ENCODE measurements around the gene PIGT.

DNA sequence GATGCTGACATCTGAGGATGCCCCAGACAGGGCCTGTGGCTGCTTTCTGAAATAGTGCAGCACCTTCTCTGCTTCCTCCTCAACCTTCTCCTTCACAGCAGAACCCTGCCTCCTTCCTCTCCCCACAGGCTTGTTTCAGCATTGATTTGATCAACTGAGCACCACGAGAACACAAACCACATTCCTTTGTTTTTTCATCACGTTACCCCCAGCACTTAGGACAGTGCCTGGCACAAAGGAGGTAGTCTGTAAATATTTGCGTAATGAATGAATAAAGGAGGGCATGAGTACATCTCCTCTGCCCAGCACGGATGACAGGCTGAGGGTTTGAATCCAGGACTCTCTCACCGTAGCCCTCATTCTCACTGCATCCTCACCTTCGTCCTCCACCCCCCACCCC lies 32.3 kb downstream of the PIGT start:
- TF ChIP-seq, protein P1, sequence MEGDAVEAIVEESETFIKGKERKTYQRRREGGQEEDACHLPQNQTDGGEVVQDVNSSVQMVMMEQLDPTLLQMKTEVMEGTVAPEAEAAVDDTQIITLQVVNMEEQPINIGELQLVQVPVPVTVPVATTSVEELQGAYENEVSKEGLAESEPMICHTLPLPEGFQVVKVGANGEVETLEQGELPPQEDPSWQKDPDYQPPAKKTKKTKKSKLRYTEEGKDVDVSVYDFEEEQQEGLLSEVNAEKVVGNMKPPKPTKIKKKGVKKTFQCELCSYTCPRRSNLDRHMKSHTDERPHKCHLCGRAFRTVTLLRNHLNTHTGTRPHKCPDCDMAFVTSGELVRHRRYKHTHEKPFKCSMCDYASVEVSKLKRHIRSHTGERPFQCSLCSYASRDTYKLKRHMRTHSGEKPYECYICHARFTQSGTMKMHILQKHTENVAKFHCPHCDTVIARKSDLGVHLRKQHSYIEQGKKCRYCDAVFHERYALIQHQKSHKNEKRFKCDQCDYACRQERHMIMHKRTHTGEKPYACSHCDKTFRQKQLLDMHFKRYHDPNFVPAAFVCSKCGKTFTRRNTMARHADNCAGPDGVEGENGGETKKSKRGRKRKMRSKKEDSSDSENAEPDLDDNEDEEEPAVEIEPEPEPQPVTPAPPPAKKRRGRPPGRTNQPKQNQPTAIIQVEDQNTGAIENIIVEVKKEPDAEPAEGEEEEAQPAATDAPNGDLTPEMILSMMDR (IDR thresholded peaks at IDR 0.05 in 2 of 3, conservative IDR thresholded peaks at IDR 0.05 in 1 of 3; ENCODE audit: borderline replicate concordance in 1 of 3, insufficient read depth in 1 of 3, low read depth in 2 of 3, low read length in 2 of 3) = no peak
- TF ChIP-seq EZH2phosphoT487 (IDR thresholded peaks at IDR 0.05; ENCODE audit: borderline replicate concordance) (no peak), YY1 (IDR thresholded peaks at IDR 0.05; ENCODE audit: extremely low read depth, insufficient replicate concordance, low read depth, low read length) (no peak)
